NCI-H526 (cell line): ENCODE data around the gene TP53I13.

Source experiments
- DNase-seq, 2 experiments: peaks; one replicate each; lab custom pipeline; 2025; lab: John Stamatoyannopoulos, UW

TP53I13 gene

DNA sequence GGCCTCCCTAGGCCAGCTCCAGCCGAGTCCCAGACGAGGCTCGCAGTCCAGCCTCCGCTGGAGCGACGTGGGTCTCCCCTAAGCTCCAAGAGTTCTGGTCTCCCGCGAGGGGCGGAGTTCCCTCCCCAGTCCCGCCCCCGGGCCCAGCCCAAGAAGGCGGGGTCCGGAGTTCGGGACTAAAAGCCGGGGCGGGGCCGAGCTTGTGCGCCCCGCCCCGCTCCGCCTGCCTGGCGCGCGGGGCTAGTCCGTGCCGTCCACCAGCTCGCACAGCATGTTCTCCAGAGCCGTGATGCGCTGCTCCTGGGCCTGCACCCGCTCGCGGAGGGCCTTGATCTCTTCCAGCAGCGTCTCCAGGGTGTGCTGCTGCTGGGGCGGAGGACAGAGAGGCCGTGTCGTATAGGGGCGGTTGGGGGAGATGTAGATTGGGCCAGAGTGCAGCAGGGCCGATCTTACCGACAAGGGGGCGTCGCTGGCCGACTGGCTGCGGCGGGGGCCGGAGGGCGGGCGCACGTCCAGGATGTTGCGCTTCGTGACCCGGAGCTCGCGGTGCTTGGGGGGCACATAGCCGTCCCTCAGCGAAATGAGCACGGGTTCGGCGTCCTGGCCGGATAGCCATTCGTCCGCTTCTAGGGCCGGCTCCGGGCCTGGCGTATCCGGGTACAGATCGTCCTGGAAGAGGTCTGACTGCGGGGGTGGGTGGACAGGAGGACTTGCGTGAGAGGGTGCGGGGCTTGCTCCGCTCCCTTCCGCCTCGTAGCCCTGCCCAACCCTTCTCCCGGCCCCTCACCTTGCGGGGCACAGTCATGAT is 47.2 kb downstream of the TP53I13 start:
- peak; percentile 78 to 98 for DNase-seq

DNA sequence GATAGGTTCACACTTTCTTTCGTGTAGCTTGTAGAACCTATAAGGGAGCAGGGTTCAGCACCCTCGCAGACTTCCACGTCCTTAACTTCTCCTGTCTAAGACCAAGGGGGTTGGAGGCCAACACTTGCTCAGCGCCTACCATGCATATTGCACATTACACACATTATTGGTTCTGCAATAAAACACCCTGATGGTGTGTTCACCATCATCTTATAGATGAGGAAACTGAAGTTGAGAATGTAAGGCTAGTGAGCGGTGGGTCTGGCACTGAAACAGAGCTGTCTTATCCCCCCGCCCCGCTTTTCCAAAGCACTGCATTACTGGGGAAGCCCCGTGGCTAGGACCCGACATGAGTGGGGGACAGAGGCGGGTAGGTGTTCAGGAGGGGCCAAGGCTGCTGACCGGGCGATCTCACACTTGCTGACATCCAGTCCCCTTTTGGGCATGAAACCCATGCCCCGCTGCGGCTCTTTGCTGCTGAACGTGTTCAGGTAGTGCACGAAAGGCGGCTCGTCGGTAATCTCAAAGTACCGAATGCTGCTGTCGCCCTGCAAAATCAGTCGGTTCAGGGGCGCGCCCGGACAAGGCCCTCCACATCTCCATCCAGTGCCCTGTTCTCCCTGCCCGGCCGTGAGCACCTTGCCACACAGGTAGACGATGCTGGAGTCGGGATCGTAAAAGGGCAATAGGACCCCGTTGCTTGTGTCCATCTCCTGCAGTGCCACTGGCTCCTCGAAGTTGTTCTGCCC is 48.0 kb downstream of the TP53I13 start:
- peak in 1 of 2 experiments; percentile 77 for DNase-seq

GRCh38 chr17:29617125-29617480 is 48.6 kb downstream of the TP53I13 start:
- peak; percentile 87 to 98 for DNase-seq

DNA sequence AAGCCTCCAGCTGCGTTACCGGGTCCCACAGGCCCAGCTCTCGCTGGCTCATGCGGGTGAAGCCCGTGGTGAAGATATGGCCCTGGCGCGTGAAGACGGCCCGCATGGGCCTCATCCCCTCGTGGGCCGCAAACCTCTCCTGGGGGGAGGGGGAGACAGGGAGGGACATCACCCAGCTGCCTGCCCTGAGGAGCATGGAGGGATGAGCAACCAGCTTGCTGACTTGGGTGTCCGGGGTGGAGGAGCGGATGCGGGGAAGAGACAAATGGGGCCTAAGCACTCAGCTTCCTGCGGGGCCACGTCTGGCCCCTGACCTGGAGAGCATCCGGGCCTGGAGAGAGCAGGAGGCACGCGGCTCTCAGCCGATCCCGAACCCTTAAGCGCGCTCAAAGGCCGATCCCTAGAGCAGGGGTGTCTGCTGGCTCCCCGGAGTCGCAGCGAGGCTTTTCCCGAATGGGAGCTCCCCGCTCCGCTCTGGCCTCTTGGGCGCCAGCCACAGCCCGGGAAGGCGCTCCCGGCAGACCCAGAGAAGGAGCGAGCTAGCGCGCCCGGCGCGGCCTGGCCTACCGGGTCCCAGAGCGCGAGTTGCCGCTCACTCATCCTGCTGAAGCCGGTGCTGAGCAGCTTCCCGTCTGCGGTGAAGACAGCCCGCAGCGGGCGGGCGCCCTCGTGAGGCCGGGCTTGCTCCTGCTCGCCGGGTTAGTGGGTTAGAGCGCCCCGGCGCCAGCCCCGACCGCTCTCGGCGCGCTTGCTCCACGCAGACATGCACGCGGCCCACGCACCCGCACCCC is 49.2 kb downstream of the TP53I13 start:
- DNase-seq = peak; percentile 54 to 93

DNA sequence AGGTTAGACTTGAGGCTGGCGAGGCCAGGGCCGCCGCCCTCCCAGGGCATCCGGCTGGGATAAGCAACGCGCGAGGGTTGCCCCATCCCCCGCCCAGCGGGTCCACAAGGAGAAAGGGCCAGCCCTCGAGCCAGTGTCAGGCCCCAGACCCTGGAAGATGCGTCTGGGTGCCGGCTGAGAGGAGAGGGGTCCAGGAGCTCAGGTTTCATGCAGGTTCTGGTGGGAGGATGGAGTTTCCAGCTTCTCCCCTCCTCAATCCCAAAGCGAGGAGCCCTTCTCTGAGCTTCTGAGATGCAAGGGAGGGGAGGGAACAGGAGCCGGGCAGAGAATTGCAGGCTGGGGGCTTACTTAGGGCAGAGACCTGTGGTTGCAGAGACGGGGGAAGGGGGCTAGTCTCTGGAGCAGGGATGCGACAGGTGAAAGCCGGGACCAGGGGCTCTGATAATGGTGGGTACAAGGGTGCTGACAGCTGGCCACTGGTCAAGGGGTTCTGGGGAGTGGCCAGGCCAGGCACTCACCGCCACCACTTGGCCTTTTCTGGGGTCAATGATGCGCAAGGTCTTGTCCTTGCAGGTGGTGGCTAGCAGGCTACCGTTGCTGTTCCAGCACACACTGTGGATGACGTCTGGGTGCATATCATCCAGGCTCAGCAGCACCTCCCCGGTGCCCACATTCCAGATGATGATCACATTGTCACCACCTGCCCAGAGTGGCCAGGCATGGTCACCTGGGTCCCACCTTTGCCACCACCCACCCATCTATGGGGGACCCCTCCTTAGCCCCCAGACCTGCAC is 50.0 kb downstream of the TP53I13 start:
- DNase-seq = no peak

DNA sequence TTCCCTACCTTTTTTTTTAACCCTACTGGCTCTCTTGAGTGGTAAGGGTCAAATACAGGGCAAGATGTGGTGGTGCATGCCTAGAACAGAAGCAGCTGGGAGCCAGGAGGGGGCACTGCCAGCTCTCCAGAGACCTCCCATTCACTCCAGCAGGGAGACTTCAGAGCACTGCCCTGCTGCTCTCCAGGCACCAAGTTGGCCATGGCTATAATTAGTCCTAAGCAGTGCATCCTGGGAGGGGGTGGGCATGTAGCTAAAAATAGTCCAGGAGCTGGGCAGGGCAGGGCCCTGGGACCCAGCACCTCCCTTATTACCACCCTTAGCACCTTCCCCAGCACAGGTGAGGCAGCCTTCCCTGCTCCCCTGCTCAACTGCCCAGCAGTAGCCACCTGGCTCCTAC is 50.8 kb downstream of the TP53I13 start:
- DNase-seq = peak; percentile 45 to 81

DNA sequence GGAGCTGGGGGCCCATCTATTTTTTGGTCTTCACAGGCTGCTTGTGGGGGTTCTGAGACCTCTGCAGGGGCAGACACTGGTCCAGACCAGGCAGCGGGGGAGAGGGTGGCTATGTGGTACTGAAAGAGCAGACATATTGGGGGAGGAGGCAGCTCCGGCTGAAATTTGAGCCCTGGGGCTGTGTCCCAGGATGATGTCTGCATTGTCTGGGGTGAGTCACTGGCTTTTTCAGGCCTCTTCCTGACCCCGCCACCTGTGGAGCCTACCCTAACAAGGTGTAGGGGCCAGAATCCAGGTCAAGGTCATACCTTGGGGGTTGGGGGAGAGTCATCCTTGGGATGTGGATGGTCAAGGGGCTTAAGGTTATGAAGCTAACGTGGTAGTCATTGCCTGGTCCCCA is 51.8 kb downstream of the TP53I13 start:
- DNase-seq = no peak

DNA sequence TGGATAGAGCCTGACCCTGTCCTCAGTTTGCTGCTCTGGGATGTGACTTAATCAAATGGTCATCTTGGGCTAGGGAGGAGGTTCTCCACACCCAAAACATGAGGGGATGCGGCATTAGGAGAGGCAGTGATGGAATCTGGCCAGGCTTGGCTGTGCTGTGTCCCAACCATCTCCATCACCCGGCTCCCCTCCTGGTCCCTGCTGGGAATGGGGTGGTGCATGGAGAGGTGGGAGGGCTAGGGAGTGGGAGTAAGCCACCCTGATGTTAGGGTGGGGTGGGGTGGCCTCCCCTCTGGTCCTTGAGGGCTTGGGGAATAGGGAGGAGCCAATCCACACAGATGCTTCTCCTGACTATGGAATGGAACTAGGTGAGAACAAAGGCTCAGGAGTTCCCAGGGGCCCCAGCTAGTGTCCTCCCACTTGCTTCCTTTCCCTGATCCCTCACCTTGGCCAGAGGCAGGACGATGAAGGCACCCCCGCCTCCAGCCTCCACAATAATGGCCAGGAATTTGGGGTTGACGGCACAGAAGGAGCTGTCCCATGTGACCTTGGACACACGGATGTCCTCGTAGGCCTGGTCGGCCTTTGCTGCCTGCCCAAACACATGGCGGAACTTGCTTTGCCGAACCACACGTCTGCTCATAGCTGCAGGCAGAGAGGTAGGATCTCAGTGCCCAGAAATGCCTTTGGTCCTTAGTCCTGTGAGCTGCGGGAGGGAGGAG is 52.4 kb downstream of the TP53I13 start:
- no peak for DNase-seq

- no peak for DNase-seq
Measured at GRCh38 chr17:29621751-29622194, 53.3 kb downstream of the TP53I13 start.
